Measurements from ENCODE around the gene SYT7. TPM values are rescaled to one million over a fixed set of nuclear protein-coding genes. Genes with fewer than 3 reads are reported as not detected.

Gene SYT7
- total RNA-seq, 6 experiments from 2014 or later: 13.1 to 70.8 (median 31.6) TPM

- Histone ChIP-seq H3K4me1 (peaks cover 0 to 9% (median 3%) of the 10 kb centered on the region in 4 donors), H3K27me3 (no peaks in the 10 kb centered on the region), H3K27ac (no peak overlapping the region), H3K4me3 (no peak overlapping the region), H3K9me3 (no peaks in the 10 kb centered on the region), H3K36me3 (no peaks in the 10 kb centered on the region)
- no CpG with 5 or more reads among the region's 8 CpGs for WGBS (ENCODE audit: insufficient coverage, low coverage, low lambda C conversion rate, missing lambda C conversion rate)
- ATAC-seq (no peak), DNase-seq (no peak)
- intact Hi-C loops (cut with DNase I): loop anchor here in 1 of 2 donors (10.0 kb wide), 1 partner anchor 87 kb away; no protein-coding TSS in a partner anchor
- TF ChIP-seq POLR2A (IDR thresholded peaks at IDR 0.05): no peak
- TF ChIP-seq CTCF (IDR thresholded peaks at IDR 0.05): no peak
These were observed 43.5 kb downstream of the SYT7 start for GRCh38 chr11:61537326-61537725.

GRCh38 chr11:61536676-61537270 lies 44.1 kb downstream of the SYT7 start:
- H3K4me3 ChIP-seq: no peak overlapping the region
- TF ChIP-seq POLR2A (IDR thresholded peaks at IDR 0.05) (no peak), CTCF (IDR thresholded peaks at IDR 0.05) (no peak)
- intact Hi-C loops (cut with DNase I): loop anchor here in 1 of 2 donors (10.0 kb wide), 1 partner anchor 88 kb away; no protein-coding TSS in a partner anchor
- 50% methylated on average over 1 of the region's 2 CpGs for WGBS (ENCODE audit: insufficient coverage, low coverage, low lambda C conversion rate, missing lambda C conversion rate)
- no peak overlapping the region for H3K27ac ChIP-seq
- H3K27me3 ChIP-seq: no peaks in the 10 kb centered on the region
- no peaks in the 10 kb centered on the region for H3K36me3 ChIP-seq
- H3K9me3 ChIP-seq: no peaks in the 10 kb centered on the region
- H3K4me1 ChIP-seq: peaks cover 0 to 14% (median 6%) of the 10 kb centered on the region in 4 donors
- no peak for DNase-seq
- ATAC-seq: no peak

GRCh38 chr11:61535998-61536675 lies 44.7 kb downstream of the SYT7 start:
- H3K27ac ChIP-seq: no peak overlapping the region
- no peak for DNase-seq
- TF ChIP-seq CTCF (IDR thresholded peaks at IDR 0.05): no peak
- no peak for TF ChIP-seq POLR2A (IDR thresholded peaks at IDR 0.05)

GRCh38 chr11:61534933-61535839 lies 45.7 kb downstream of the SYT7 start:
- no peaks in the 10 kb centered on the region for H3K36me3 ChIP-seq
- DNase-seq (no peak), ATAC-seq (no peak)
- H3K27me3 ChIP-seq: no peaks in the 10 kb centered on the region
- no peaks in the 10 kb centered on the region for H3K9me3 ChIP-seq
- intact Hi-C loops (cut with DNase I): loop anchor here in 1 of 2 donors (10.0 kb wide), 1 partner anchor 90 kb away; no protein-coding TSS in a partner anchor
- no peak overlapping the region for H3K4me3 ChIP-seq
- TF ChIP-seq POLR2A (IDR thresholded peaks at IDR 0.05): no peak
- TF ChIP-seq CTCF (IDR thresholded peaks at IDR 0.05): no peak
- peaks cover 0 to 28% (median 13%) of the 10 kb centered on the region in 4 donors for H3K4me1 ChIP-seq
- 64% methylated on average over 21 of the region's 32 CpGs for WGBS (ENCODE audit: insufficient coverage, low coverage, low lambda C conversion rate, missing lambda C conversion rate)
- H3K27ac ChIP-seq: no peak overlapping the region

More at GRCh38 chr11:61535998-61536675, 44.7 kb downstream of the SYT7 start:
- intact Hi-C loops (cut with DNase I): loop anchor here in 1 of 2 donors (10.0 kb wide), 1 partner anchor 89 kb away; no protein-coding TSS in a partner anchor
- H3K36me3 ChIP-seq: no peaks in the 10 kb centered on the region
- no peaks in the 10 kb centered on the region for H3K9me3 ChIP-seq
- H3K4me3 ChIP-seq: no peak overlapping the region
- WGBS (ENCODE audit: insufficient coverage, low coverage, low lambda C conversion rate, missing lambda C conversion rate): no CpG with 5 or more reads among the region's 17 CpGs
- H3K4me1 ChIP-seq: peaks cover 0 to 21% (median 9%) of the 10 kb centered on the region in 4 donors
- H3K27me3 ChIP-seq: no peaks in the 10 kb centered on the region
- ATAC-seq: no peak
